ENCODE results near the gene HNRNPLL. TPM values are rescaled to one million over a fixed set of nuclear protein-coding genes. Genes with fewer than 3 reads are reported as not detected.

The HNRNPLL gene
- total RNA-seq, 1 donor from 2014 or later, result 50.2 TPM

GRCh38 chr2:38516526-38516925 is 86.2 kb downstream of the HNRNPLL start:
- ATAC-seq (no peak), DNase-seq (ENCODE audit: low spot score) (no peak)
- intact Hi-C loops (cut with DNase I), result no loop called here

GRCh38 chr2:38516122-38516521 is 86.6 kb downstream of the HNRNPLL start:
- no peak for DNase-seq (ENCODE audit: low spot score)
- ATAC-seq, result no peak
- intact Hi-C loops (cut with DNase I), result no loop called here

DNA sequence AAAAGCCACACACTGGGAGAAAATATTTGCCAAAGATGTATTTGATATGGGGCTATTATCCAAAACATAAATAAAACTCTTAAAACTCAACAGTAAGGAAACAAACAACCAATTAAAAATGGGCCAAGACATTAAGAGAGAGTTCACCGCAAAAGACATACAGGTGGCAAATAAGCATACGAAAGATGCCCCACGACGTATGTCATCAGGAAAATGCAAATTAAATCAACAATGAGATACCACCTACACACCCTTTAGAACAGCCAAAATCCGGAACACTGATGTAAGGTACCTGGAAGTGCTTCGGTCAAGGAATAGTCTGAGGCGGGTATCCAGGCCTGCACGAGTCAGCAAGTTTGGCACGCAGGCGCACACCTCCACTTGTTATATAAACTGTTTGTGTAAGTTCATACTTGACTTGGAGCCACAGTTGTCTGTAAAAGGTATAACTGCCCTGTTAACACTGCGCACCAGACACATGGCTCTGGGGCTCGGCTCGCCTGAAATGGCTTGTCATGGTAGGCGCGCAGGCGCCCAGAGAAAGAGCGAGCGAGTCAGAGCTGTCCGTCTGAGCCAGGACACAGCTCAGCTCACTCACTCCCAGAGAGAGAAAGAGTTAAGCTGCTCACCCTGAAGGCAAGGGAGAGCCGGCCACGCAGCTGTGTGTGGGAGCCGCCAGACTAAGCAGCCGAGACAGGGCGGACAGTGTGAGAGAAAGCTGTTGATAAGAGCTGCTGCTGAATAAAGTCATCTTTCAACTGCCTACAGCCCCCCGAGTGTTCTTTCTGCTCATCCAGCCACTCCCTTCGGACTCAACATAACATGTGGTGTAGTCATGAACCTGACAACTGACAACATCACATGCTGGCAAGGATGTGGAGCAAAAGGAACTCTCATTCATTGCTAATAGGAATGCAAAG is 87.3 kb downstream of the HNRNPLL start:
- ATAC-seq, result peak; percentile 88
- peak; percentile 75 for DNase-seq (ENCODE audit: low spot score)
- intact Hi-C loops (cut with DNase I), result no loop called here

- intact Hi-C loops (cut with DNase I), result no loop called here
- DNase-seq (ENCODE audit: low spot score) (no peak), ATAC-seq (no peak)
Measured at GRCh38 chr2:38514603-38515154, 88.0 kb downstream of the HNRNPLL start.

GRCh38 chr2:38512211-38512610 is 90.5 kb downstream of the HNRNPLL start:
- ATAC-seq (no peak), DNase-seq (ENCODE audit: low spot score) (no peak)
- intact Hi-C loops (cut with DNase I), result no loop called here

Other genes with a start within 250 kb of the HNRNPLL start
- 54.5 TPM for gene ATL2, start 225.7 kb downstream of the HNRNPLL start, total RNA-seq
- 14.6 TPM for gene GALM, start 63.2 kb upstream of the HNRNPLL start, total RNA-seq
- 121 TPM for gene SRSF7, start 148.4 kb upstream of the HNRNPLL start, total RNA-seq
- 9.6 TPM for gene GEMIN6, start 175.3 kb upstream of the HNRNPLL start, total RNA-seq